Measurements from ENCODE around the gene IPO9.

IPO9 gene

DNA sequence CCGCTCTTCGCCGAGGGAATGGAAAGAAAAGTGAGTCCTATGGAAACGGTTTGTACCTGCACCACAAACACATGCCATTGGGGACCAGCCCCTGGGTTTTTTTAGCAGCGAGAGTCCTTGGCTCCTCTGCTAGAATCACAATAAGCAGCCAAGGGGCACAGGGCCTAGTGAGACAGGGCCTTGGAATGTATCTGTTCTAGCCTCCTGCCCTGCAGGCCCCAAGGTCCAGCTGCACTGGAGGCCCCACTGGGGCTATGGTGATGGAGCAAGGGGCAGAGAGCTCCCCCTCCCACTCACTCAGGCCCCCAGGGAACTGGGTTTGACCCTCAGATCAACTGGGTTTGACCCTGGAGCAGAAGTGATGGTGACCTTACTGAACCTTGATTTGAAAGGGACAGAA, 74.2 kb downstream of the IPO9 start:
- in situ Hi-C loops (cut with MboI; ENCODE audit: low sequenced_read_pairs, unreplicated experiment), result no loop called here
- TF ChIP-seq, protein P1, sequence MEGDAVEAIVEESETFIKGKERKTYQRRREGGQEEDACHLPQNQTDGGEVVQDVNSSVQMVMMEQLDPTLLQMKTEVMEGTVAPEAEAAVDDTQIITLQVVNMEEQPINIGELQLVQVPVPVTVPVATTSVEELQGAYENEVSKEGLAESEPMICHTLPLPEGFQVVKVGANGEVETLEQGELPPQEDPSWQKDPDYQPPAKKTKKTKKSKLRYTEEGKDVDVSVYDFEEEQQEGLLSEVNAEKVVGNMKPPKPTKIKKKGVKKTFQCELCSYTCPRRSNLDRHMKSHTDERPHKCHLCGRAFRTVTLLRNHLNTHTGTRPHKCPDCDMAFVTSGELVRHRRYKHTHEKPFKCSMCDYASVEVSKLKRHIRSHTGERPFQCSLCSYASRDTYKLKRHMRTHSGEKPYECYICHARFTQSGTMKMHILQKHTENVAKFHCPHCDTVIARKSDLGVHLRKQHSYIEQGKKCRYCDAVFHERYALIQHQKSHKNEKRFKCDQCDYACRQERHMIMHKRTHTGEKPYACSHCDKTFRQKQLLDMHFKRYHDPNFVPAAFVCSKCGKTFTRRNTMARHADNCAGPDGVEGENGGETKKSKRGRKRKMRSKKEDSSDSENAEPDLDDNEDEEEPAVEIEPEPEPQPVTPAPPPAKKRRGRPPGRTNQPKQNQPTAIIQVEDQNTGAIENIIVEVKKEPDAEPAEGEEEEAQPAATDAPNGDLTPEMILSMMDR (IDR thresholded peaks at IDR 0.05; ENCODE audit: borderline replicate concordance, control extremely low read depth, extremely low read depth, insufficient read depth, missing control alignments), result no peak
- no peak for DNase-seq (ENCODE audit: low spot score)

DNA sequence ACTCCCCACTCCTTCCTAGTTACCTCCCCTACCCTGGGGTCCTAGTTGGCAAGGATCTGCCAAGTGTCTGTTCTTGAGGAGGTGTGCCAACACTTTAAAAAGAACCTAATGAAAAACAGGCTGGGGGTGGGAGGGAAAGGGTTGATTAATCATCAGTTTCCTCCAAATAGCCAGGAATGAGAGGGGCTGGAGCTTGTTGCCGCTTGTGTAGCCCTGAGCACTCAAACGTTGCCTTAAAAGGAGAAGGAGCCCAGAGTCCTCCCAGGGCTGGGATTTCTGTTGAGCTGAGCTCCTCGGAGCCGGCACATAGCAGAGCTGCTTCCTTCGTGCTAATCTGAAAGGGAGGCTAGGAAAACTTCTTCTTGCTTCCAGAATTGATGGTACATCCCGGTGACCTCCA, 75.6 kb downstream of the IPO9 start:
- no peak for DNase-seq (ENCODE audit: low spot score)
- in situ Hi-C loops (cut with MboI; ENCODE audit: low sequenced_read_pairs, unreplicated experiment), result no loop called here

DNA sequence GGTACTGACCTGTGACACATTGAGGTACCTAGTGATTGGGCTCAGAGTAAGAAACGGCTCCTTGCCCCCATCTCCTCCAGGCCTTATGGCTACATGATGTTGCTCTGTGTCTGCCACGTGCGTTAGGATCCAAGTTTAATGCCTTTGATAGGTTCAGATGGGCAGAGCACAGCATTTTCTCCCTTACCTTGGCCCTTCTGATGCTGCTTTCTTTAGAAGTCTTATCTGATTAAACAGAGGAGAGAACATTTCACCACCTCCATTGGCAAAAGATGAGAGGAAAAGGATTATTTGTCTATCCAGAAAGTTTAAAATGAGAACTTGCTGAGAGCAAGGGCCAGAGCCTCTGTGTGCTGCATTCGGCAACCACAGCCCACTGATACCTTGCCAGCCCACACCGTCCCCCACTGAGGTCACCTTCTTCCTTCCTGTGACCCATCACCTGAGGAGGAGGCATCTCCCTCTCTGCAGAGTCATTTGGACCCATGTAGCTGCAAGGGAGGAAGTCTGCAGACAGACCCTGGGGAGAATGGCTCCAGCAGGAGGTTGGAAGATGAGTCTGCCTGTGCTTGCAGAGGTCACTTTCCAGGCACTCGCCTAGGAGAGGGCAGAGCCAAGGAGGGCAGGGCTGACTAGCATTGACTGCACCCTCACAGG, 76.4 kb downstream of the IPO9 start:
- in situ Hi-C loops (cut with MboI; ENCODE audit: low sequenced_read_pairs, unreplicated experiment), result no loop called here
- no peak for DNase-seq (ENCODE audit: low spot score)
- TF ChIP-seq, protein P1 (IDR thresholded peaks at IDR 0.05; ENCODE audit: borderline replicate concordance, control extremely low read depth, extremely low read depth, insufficient read depth, missing control alignments), result no peak

More for the DNA sequence above, 75.6 kb downstream of the IPO9 start:
- TF ChIP-seq, protein P1 (IDR thresholded peaks at IDR 0.05; ENCODE audit: borderline replicate concordance, control extremely low read depth, extremely low read depth, insufficient read depth, missing control alignments), result no peak

DNA sequence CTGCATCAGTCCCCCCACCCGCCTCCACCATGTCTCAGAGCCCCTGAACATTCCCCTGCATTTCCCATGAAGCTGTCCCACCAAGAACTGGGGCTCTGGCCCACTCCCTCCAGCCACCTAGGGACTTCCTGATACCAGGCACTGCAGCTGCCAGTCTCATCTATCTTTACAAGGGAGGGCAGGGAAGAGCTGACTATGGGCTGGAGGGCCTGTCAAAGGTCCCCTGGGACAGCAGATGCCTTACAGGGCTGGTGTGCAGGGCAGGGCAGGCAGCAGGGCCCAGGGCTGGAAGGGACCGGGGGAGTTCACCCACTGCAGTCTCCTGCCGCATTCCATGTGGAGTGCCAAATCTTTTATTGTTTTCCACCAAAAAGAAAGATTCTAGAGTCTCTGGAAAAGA, 77.4 kb downstream of the IPO9 start:
- TF ChIP-seq, protein P1 (IDR thresholded peaks at IDR 0.05; ENCODE audit: borderline replicate concordance, control extremely low read depth, extremely low read depth, insufficient read depth, missing control alignments), result no peak
- in situ Hi-C loops (cut with MboI; ENCODE audit: low sequenced_read_pairs, unreplicated experiment), result no loop called here
- no peak for DNase-seq (ENCODE audit: low spot score)

DNA sequence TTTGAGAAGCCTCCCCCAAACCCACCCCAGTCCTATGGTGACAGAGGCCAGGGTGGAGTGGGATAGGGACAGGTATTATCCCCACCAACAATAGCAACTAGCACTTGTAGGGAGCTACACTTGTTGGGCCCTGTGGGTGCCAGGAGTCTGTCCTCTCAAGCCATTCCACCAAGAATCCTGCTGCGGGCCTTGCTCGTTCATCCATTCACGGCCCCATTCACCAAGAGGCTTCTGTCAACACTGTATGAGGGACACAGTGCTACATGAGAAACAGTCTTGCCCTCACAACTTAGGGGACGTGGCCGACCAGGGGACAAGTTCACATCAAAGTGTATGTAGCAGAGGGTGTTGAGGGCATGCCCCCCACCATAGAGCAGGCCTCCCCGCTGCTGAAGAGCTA, 78.7 kb downstream of the IPO9 start:
- in situ Hi-C loops (cut with MboI; ENCODE audit: low sequenced_read_pairs, unreplicated experiment), result no loop called here
- TF ChIP-seq, protein P1 (IDR thresholded peaks at IDR 0.05; ENCODE audit: borderline replicate concordance, control extremely low read depth, extremely low read depth, insufficient read depth, missing control alignments), result no peak
- no peak for DNase-seq (ENCODE audit: low spot score)

DNA sequence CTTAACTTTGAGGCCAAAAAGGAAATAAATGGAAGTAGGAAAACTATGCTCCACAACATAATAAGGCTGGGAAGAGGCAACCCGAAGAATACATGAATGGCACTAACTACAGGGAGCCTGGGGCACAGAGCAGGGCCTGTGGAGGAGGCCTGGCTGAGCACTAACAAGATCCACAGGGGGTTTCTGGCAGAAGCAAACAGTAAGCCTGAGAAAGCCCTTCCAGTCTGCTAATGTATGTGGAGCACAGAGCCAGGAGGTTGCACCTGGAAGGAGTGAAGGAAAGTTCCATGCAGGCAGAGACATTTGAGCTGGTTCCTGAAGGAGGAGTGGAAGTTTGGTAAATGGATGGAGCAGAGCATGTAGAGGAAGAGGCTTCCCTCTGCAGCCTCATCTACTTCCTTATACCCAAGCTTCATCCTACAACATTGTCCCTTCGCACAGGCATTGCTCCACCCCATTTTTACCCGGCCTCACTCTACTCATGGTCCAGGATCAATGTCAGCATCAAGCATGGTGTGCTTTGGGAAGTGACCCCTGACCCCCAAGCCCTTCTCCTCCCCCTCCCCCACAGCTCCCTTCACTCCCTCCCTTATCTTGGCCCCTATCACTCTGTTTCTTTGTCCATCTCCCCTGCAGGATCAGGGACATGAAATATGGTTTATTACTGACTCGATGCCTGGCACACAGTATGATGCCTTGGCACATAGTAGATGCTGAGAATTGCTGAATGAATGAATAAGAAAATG, 83.0 kb downstream of the IPO9 start:
- in situ Hi-C loops (cut with MboI; ENCODE audit: low sequenced_read_pairs, unreplicated experiment), result no loop called here
- TF ChIP-seq, protein P1 (IDR thresholded peaks at IDR 0.05; ENCODE audit: borderline replicate concordance, control extremely low read depth, extremely low read depth, insufficient read depth, missing control alignments), result no peak
- no peak for DNase-seq (ENCODE audit: low spot score)
